Forelimb muscle (tissue), 1 donor: ENCODE data around the gene GRPEL1. TPM values are rescaled to one million over a fixed set of nuclear protein-coding genes. Genes with fewer than 3 reads are reported as not detected.

ENCODE experiments used
- DNase-seq: peaks from one replicate; pipeline ENCODE4 v3.0.0-alpha.2; 2013; ENCODE audit warnings: low read depth
- polyA plus RNA-seq: library from polyadenylated mRNA; unstranded; fragments of 120-200 nt; gene quantifications from one replicate; pipeline ENCODE4 v1.2.1, GENCODE V29; 2013; ENCODE audit not compliant: insufficient read length

Gene GRPEL1
- polyA plus RNA-seq, 1 donor: 30.1 TPM

- DNase-seq: no peak
These were observed 22.3 kb downstream of the GRPEL1 start for GRCh38 chr4:7045553-7045952.

DNA sequence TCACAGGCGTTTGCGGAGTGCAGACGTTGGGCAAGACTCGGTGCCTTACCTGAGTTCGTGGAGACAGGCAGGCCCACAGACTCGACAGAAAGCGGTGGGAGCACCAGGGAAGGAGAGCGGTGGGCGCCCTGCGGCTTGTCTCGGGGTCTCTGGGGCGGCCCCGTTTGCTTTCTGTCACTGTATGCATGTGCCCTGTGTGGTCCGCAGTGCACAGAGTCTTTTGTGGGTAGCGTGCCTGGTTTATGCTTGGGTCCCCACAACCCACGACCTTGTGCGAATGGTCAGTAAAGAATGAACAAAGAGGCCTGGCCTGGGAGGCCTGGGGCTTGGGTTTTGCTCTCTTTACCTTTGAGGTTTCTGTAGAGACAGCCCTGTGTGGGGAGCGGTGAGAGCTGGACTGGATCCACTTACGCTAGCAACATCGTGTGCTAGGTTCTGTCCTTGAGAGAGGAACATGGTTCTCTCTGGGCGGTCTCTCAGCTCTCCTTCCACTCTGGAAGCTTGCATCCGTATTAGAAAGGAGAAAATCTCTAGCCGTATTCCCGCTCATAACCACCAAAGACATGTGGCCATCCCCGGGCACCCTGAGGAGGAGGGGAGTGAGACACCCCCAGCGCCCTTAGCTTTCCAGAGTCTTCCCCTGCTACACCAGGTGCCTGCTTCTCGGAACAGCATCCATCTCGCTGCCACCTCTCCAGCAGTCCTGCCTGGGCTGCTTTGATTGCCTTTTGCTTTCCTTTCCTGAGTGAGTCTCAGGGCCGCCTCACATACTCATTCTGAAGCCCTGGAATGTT is 23.5 kb downstream of the GRPEL1 start:
- no peak for DNase-seq

DNA sequence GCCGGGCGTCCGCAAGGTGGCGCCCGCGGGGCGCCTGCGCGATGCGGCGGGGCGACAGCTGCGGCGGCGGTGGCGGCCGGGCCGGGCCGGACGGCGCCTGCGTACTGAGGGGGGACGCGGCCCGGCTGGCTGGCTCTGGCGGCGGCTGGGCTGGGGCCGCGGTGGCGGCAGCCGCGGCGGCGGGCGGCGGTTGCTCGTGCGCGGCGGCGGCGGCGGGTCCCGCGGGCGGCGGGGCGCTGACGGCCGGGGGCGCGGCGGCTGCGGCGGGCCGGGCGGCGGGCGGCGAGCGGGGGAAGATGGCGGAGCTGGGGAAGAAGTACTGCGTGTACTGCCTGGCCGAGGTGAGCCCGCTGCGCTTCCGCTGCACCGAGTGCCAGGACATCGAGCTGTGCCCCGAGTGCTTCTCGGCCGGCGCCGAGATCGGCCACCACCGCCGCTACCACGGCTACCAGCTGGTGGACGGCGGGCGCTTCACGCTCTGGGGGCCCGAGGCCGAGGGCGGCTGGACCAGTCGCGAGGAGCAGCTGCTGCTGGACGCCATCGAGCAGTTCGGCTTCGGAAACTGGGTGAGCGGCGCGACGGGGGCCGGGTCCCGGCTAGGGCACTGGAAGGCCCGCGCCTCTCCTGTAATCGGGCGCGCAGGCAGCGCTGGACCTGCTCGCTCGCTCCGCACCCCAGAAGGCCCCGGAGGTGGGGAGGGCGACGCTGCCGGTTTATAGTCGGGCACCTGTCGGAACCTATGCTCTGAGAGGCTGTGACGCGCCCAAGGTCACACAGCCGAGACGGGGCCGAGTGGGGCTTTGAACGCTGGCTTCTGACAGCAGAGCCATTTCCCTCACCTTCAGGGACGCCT is 24.4 kb downstream of the GRPEL1 start, which contains the start of gene TADA2B:
Gene TADA2B (plus strand): TSS at position 89 of the 853 bp plus-strand sequence. CDS start 208 bp downstream, at position 297.
- DNase-seq: no peak

- peak; percentile 93 for DNase-seq
These were observed 25.2 kb downstream of the GRPEL1 start for GRCh38 chr4:7042503-7043283.

GRCh38 chr4:7041801-7042502 is 25.9 kb downstream of the GRPEL1 start:
- no peak for DNase-seq

DNA sequence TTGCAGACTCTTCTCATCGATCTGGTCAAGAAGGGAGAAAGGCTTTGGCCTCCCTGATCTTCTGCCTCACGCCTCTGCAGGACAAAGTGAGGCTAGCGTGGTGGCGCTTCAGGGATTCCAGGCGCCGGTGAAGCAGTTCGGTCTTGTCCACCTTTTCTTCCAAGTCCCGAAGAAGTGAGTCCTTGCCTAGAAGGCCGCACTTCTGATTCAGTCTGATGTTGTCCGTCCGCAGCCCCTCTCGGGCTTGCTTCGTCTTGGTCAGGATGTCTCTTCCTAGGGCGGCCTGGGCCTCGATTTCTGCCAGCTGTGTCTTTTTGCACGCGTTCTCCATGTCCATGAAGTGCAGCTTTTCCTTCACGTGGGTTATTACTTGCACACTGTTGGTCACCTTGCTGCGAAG is 26.6 kb downstream of the GRPEL1 start:
- DNase-seq: no peak

- DNase-seq: no peak
These were observed 27.1 kb downstream of the GRPEL1 start for GRCh38 chr4:7040765-7041164.

GRCh38 chr4:7037425-7037824 is 30.4 kb downstream of the GRPEL1 start:
- DNase-seq: no peak

GRCh38 chr4:7034262-7035081 is 33.4 kb downstream of the GRPEL1 start:
- no peak for DNase-seq

DNA sequence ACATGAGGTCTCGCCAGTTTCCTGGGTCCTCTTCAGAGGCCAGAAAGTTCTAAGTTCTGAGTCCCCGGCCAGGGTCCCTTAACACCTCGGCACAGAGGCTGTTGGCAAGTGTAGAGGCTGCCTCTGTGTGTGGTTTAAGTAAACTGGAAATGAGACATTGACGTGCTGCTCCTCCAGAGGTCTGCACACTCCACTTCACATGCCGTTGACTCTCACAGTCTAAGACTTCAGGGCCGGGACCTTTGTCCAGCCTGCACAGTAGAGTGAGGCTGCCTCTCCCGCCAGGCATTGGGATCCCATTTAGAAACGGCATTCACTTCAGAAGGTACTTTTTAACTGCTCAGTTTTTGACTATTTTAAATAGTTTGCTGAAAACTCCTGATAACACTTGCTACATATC is 35.3 kb downstream of the GRPEL1 start:
- DNase-seq: no peak

DNA sequence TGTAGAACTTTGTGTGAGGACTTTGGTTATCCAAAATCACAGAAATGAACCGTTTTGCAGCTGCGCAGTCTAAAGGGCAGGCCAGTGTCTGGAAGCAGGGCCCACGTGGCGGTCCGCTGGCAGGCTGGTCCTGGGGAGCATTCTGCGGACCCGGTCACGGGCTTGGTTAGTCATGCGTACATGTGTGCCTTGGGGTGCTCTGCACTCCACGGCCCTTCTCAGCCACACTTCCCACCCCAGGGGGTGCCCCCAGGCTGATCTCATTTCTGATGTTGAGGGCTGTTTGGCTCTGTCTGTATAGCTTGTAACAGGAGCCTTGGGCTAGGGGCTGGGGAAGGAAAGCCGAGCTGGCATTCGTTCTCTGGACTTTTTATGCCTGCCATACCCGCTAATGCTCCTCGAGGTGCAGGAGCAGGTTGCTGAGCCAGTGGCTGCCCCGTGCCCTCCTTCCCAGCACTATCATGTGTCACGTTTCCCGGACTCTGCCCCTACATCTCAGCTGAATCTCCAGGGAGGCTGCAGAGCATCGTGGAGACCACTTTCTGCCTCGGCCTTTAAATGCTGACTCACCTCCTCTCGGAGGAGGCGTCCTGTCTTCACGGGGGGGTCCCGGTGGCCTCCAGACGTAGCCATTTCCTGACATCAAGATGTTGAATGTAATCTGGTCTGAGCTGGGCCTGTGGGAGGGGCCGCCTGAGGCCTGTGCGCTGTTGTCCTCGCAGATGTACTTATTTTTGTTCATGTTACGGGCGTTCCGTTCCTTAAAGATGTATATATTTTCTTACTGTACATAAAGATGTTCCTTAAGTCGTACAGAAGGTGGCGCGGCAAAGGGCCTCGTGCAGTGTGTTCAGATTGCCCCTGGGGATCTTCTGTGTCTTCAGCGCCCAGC is 36.1 kb downstream of the GRPEL1 start:
- DNase-seq: no peak

DNA sequence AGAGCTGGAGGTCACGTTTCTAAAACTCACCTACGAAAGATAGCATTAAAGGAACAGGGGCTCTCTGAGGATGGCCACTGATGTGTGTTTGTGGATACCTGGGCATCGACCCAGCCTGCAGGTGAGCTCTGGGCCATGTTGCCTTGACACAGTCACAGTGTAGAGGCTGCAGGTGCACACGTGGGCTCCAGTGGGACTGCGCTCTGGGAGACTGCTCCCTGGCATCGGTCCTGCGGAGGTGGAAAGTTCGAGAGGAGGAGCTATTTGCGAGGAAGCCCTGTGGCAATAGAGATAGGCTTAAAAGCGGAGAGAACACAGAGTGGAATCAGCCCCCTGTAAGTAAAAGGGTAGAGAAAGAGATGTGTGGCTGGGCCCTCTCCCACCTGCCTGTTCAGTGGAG is 37.0 kb downstream of the GRPEL1 start:
- DNase-seq: no peak

- DNase-seq: no peak
These were observed 37.9 kb downstream of the GRPEL1 start for GRCh38 chr4:7029921-7030320.

- no peak for DNase-seq
These were observed 38.7 kb downstream of the GRPEL1 start for GRCh38 chr4:7029212-7029611.

DNA sequence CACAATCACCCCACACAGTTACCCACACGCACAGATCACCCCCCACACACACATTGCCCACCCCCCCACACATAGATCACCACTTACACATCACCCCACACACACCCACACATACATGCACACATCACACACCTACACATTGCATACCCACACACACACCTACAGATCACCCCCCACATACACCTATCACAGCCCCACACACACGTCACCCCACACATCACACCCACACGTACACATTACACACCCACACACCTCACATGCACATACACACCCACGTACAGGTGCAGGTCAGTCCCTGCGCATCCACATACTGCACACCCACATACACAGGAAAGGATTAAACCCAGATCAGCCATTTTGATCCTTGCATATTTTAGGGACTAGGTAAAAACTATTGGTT is 40.0 kb downstream of the GRPEL1 start:
- DNase-seq: no peak

DNA sequence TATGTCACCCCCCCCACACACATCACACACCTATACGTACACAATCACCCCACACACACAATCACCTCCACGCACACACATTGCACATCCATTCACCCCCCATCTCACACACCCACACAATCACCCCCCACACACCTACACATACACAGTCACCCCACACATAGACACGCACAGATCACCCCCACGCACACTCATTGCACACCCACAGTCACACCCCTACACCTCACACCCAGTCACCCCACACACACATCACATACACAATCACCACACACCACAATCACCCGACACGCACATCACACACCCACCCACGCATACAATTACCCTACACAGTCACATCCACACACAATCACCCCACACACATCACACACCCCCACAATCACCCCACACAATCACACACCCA is 40.6 kb downstream of the GRPEL1 start:
- DNase-seq: no peak

- DNase-seq: no peak
These were observed 41.8 kb downstream of the GRPEL1 start for GRCh38 chr4:7026107-7026506.

GRCh38 chr4:7025040-7025602 is 42.7 kb downstream of the GRPEL1 start:
- no peak for DNase-seq

GRCh38 chr4:7024336-7024890 is 43.5 kb downstream of the GRPEL1 start:
- no peak for DNase-seq
